ENCODE measurements around the gene ARF4.

- TF ChIP-seq CTCF (IDR thresholded peaks at IDR 0.05; ENCODE audit: insufficient read depth, low read depth, low read length), result no peak
- TF ChIP-seq EZH2 (IDR thresholded peaks at IDR 0.05; ENCODE audit: insufficient read depth, low read length), result no peak
Observed at GRCh38 chr3:57598765-57599360, 1.7 kb upstream of the ARF4 start.
